Measurements from ENCODE around the gene TGFA.

The TGFA gene

DNA sequence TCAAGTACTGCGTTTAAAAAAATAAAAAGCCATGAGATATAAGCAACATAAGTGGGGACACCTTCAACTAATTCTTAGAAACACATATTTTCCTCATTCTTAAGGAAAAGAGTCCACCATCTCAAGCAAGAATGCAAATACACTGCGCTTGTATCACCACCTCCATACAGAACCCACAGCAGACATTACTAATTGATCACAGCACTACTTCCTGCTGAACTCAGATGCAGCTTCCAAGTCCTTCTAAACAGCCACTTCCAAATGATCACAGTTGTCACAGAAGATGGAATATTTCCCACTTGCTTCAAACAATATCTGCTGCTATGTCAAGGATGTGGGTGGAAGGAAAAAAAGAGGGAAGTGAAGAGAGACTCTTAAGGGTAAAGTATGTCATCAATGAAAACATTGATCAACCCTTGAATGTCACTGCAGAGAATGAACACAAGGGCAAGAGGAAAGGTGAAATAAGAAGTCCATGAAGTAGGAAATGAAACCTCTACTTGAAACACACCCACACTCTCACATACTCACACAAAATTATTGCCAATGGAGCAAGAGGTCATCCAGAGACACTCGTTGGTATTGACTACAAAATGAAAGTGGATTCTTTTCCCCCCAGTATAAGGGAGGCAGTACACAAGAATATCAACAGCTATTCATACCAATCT, 22.1 kb downstream of the TGFA start:
- no peaks in the 10 kb centered on the region for H3K9me3 ChIP-seq
- DNase-seq: no peak
- TF ChIP-seq, protein P1, sequence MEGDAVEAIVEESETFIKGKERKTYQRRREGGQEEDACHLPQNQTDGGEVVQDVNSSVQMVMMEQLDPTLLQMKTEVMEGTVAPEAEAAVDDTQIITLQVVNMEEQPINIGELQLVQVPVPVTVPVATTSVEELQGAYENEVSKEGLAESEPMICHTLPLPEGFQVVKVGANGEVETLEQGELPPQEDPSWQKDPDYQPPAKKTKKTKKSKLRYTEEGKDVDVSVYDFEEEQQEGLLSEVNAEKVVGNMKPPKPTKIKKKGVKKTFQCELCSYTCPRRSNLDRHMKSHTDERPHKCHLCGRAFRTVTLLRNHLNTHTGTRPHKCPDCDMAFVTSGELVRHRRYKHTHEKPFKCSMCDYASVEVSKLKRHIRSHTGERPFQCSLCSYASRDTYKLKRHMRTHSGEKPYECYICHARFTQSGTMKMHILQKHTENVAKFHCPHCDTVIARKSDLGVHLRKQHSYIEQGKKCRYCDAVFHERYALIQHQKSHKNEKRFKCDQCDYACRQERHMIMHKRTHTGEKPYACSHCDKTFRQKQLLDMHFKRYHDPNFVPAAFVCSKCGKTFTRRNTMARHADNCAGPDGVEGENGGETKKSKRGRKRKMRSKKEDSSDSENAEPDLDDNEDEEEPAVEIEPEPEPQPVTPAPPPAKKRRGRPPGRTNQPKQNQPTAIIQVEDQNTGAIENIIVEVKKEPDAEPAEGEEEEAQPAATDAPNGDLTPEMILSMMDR (IDR thresholded peaks at IDR 0.05; ENCODE audit: low read depth, low read length): no peak
- no peaks in the 10 kb centered on the region for H3K36me3 ChIP-seq
- H3K4me3 ChIP-seq (ENCODE audit: low read depth, low read length): no peak overlapping the region
- no peaks in the 10 kb centered on the region for H3K4me1 ChIP-seq
- H3K27me3 ChIP-seq: no peaks in the 10 kb centered on the region

DNA sequence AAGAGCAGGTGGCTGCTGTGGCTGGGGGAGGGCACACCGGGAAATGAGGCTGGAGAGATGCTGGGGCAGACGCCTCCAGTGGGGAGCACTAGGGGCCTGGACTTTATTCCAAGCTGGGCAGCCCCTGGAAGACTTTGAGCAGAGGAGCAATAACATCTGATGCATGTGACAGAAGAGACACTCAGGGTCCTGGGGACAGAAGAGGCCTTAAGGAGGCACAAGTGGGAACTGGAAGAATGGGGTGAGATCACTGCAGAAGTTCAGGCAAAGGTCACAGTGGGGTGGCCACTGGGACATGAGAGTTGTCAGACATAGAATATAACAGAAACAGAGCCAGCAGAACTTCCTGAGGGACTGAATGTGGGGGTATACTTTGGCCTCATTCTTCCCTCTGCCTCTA, 24.0 kb downstream of the TGFA start:
- no peaks in the 10 kb centered on the region for H3K27me3 ChIP-seq
- H3K9me3 ChIP-seq: no peaks in the 10 kb centered on the region
- H3K36me3 ChIP-seq: no peaks in the 10 kb centered on the region
- TF ChIP-seq, protein P1 (IDR thresholded peaks at IDR 0.05; ENCODE audit: low read depth, low read length): no peak
- H3K4me1 ChIP-seq: no peaks in the 10 kb centered on the region
- no peak for DNase-seq
- no peak overlapping the region for H3K4me3 ChIP-seq (ENCODE audit: low read depth, low read length)

DNA sequence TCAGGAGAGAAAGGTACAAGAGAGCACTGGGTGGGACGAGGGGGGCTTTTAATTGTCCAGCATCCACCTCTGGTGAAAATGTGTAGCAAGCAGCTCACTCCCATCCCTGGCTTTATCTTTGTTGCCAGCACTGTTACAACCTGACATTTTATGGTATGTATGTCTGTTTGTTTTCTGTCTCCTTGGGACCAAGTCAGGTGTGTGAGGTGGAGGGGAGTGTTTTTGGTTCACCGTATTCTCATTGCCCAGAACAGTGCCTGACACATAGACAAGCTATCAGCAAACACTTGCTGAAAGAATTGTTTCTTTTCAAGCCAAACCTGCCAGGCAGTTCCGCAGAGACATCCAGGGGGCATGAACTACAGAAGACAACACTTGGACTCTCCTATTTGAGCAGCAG, 24.7 kb downstream of the TGFA start:
- Histone ChIP-seq H3K9me3 (no peaks in the 10 kb centered on the region), H3K4me1 (no peaks in the 10 kb centered on the region), H3K36me3 (no peaks in the 10 kb centered on the region), H3K27me3 (no peaks in the 10 kb centered on the region), H3K4me3 (ENCODE audit: low read depth, low read length) (no peak overlapping the region)
- no peak for DNase-seq
- TF ChIP-seq, protein P1 (IDR thresholded peaks at IDR 0.05; ENCODE audit: low read depth, low read length): no peak

DNA sequence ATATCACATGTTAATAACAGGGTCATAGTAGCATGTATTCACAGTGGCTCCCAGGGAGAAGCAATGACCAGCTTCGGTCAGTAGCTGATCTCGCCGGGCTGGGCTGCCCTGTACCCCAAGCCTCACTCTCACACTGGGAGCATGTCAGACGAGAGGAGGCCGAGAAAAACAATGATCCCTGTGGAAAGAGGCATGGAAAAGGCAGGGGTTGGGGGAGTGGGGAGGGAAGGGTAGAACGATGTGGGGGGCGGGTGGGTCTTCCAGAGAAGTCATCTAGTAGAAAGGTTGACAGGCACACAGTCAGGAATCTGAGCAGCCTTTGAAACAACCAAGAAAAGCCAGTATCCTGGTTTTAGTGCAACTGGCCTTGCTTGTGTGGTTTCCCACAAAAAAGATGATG, 25.4 kb downstream of the TGFA start:
- DNase-seq: no peak

DNA sequence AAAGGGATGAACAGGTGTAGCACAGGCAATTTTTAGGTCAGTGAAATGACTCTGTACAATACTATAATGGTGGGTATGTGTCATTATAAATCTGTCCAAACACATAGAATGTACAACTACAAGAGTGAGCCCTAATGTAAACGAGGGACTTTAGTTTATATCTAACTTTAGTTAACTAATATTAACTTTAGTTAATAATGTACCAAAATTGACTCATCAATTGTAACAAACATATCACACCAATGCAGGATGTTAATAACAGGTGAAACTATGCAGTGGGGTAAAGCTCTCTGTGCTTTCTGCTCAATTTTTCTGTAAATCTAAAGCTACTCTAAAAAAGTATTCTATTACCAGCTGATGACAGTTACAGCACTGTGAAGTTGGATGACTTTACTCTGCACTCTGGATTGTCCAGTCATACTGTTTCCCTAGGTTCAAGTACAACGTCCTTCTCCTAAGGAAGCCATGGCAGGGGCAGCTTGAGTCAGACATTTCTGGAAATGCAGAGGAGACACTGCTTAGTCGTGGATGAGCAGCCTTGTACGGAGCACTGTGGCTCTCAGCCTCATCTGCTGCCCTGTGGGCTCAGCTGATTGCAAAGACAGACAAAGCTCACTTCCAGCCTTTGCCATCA, 26.1 kb downstream of the TGFA start:
- Histone ChIP-seq H3K4me1 (no peaks in the 10 kb centered on the region), H3K9me3 (no peaks in the 10 kb centered on the region), H3K27me3 (no peaks in the 10 kb centered on the region), H3K4me3 (ENCODE audit: low read depth, low read length) (no peak overlapping the region), H3K36me3 (no peaks in the 10 kb centered on the region)
- TF ChIP-seq, protein P1 (IDR thresholded peaks at IDR 0.05; ENCODE audit: low read depth, low read length): no peak
- no peak for DNase-seq

More for the DNA sequence above, 25.4 kb downstream of the TGFA start:
- no peaks in the 10 kb centered on the region for H3K36me3 ChIP-seq
- TF ChIP-seq, protein P1 (IDR thresholded peaks at IDR 0.05; ENCODE audit: low read depth, low read length): no peak
- no peaks in the 10 kb centered on the region for H3K27me3 ChIP-seq
- H3K4me3 ChIP-seq (ENCODE audit: low read depth, low read length): no peak overlapping the region
- H3K4me1 ChIP-seq: no peaks in the 10 kb centered on the region
- H3K9me3 ChIP-seq: no peaks in the 10 kb centered on the region

DNA sequence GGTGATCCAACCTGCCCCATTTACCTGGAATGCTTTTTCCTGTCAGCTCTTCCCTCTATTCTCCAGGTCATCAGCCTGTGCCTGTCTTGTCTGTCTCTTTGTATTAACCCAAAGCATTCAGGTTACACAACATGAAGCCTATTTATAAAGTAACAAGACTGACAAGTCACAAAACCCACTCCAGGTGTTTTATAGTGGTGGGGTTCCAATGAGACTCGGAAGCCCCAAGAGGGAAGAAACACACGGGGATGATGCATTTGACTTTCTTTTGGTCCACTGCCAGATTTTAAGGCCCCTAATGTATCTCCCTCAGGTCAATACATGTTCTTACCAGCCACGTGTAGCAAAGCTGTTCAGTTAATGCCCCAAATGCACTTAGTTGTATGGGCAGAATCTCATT, 27.5 kb downstream of the TGFA start:
- no peak overlapping the region for H3K4me3 ChIP-seq (ENCODE audit: low read depth, low read length)
- H3K4me1 ChIP-seq: no peaks in the 10 kb centered on the region
- no peaks in the 10 kb centered on the region for H3K9me3 ChIP-seq
- DNase-seq: no peak
- H3K27me3 ChIP-seq: no peaks in the 10 kb centered on the region
- TF ChIP-seq, protein P1 (IDR thresholded peaks at IDR 0.05; ENCODE audit: low read depth, low read length): no peak
- H3K36me3 ChIP-seq: no peaks in the 10 kb centered on the region
